GM18499 (cell line): ENCODE results near the gene PDE4D.

Source experiments
- ATAC-seq: cut with Tn5 transposase; IDR thresholded peaks from one replicate; pipeline ENCODE4 v1.9.1; 2021; ENCODE audit warnings: moderate number of reproducible peaks; ENCODE audit not compliant: insufficient read depth, unreplicated experiment

The PDE4D gene

DNA sequence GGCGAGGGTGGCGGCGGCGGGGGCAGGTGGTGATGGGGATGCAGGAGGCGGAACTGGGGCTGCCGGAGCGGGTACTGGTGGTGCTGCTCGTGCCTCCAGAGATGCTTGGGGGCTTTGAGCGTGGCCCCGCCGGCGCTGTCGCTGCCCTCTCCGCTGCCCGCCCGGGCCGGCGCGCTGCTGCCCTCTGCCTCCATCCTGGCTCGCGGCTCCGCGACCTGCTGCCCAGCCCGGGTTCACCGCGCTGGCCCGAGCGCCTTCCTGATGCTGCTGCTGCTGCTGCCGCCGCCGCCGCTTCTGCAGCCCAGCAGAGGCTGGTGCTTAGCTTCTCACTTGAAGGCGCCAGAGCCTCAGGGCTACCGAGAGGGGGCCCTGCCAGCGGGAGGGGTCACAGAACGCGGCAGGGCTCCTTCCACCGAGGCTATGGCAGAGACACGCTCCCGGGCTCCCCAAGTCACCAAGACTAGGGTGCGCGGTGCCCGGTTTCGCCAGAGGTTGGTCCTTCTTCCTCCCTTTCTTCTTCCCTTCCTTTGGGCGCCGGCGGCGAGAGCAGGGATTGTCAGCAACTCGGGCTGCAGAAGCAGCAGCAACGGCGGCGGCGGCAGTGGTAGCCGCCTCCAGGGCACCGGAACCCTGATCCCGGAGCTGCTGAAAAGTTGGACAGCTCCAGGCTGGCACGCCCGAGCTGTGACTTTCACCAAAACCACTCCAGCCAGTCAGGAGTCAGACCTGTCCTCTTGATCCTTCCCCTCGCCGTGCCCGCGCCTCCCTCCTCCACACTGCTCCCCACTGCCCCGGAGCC lies at the start of gene PDE4D:
Gene PDE4D (minus strand): TSS at position 298 of the 799 bp plus-strand sequence.
- ATAC-seq: no peak

DNA sequence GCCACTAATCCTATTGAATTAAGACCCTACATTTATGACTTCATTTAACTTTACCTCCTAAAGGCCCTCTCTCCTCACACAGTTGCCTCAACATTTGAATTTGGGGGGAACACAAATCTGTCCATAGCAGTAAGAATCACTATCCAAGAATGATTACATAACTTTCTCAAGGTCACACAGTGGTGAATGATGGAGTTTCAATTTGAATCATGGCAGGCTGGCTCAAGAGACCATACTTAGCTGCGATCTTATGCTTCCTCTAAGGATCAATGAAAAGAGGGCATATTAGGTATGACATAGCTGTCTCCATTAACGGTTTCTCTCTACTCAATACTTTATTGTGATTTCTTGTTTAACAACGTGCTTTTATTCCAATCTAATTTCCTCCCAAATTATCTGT lies 44.1 kb upstream of the PDE4D start:
- ATAC-seq: no peak

DNA sequence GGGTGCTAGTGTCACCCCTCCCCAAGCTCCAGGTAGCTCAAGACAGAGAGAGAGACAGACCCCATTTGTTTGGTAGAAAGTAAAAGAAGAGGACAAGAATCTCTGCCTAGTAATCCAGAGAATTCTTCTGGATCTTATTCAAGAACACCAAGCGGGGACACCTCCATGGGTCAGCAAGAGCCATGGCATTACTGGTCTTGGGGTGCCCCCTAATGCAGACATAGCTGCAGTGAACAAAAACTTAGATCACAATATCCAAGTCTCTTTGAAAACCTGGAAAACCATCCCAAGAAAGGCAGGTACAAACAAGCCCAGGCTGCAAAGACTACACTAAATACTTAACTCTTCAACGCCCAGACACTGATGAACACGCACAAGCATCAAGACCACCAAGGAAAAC lies 29.9 kb upstream of the PDE4D start:
- ATAC-seq: no peak

DNA sequence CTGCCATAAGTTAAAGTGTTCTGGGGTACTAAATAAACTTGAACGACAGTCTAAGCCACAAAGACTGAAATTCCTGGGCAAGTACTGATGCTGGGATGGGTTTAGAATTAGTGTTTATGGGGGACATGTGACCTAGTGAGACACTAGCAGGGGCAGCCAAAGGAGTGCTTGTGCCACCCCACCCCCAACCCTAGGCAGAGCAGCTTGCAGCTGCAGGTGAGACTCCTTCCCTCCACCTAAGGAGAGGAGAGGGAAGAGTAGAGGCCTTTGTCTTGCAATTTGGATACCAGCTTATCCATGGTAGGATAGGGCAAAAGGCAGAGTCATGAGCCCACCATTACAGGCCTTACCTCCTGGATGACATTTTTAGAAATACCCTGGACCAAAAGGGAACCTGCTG lies 28.7 kb upstream of the PDE4D start:
- no peak for ATAC-seq

GRCh38 chr5:59921816-59922215 lies 28.3 kb upstream of the PDE4D start:
- no peak for ATAC-seq

DNA sequence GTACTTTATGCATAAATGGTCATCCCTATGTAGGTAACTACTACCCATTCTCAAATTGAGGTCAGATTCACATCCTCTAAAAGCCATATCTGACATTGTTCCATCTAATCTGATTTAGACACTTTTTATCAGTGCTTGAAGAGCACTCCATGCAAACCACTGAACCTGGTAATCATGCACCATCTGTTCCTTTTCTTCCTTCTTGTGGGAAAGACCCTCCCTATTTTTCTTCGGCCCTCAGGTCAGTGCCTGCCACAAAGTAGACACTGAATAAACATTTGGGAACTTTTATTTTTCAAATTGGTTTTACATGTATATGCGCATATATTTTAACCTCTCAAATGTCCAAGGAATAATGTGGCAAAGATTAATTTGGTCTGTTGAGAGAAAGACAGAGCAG lies 26.0 kb upstream of the PDE4D start:
- no peak for ATAC-seq

DNA sequence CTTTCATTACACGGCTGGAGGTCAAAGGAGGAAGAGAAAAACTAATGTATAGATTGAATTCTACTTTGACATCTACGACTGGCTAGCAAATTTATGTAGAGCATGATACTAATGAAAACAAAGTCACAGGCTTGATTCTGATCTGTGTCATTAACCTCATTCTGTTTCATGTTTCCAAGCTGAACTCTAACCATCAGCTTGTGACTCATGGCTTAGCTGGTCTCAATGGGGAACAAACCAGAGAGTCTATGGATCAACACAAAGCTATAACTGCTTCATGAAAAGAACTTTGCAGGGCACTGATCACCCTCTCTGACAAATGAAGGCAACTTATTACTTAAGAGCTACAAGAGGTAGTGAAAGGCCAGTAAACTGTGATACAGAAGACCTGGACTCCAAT lies 23.6 kb upstream of the PDE4D start:
- no peak for ATAC-seq

DNA sequence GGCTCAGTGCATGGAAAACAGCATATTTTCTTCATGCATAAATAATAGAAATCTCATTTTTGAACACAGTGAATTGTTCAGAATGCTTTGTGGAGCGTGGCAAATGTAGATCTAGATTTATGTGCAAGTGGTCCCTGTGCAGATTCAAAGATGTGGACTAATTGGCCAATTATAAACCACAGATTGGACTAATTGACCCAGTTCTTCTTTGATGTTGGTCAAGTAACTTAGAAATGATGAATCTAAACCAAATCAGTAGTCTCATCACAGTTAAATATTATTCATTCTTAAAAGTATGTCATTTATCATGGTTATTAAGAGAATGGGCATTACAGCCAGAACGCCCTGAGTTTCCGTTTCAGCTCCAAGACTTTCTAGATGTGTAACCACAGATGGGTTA lies 11.7 kb upstream of the PDE4D start:
- no peak for ATAC-seq

- ATAC-seq: no peak
These were observed 3.5 kb upstream of the PDE4D start for GRCh38 chr5:59897075-59897474.

DNA sequence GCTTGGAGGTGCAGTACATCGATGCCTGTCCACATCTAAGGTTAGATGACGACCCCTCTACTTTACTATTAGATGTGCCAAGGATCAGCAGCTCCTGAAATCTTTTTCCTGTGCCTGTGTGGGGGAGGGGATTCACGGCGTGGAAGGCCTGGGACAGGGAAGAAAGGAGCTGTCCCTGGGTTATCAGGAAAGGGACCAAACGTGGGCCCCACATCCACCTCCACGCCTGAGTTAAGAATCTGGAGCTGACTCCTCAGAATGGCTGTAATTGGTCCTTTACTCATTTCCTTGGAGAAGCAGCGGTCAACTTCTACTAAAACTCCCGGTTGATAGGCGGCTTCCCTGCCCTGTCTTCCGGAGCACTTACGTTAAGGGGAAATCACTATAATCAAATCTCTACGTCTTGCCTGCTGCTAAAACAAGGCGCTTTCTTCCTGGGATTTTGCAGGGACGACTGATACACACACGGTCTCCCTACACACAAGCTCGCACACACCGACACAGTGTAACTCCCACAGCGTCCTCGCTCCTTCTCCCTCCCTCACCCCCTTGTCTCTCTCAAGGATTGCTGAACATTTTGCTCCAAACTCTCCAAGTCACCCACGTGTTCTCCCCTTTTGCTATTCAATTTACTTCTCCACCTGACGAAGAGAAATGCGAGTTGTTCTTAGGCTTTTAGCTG lies 1.4 kb downstream of the PDE4D start:
- ATAC-seq: no peak

DNA sequence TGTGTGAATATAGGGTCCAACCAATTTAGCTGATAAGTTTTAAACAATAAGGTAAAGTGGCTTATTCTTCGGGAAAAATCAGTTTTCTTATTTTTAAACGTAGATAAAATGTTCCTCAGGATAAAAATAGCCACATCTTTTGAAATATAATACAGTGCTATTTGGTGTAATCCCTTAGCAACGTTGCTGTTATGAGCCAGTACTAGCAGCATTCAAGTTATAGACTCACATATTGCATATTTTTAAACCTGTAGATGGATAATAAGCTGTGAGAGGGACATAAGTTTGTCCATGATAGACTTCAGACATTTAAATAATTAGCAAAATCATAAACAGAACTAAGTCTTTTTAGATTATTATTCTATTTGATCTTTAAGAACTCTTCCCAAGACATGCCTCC lies 6.3 kb downstream of the PDE4D start:
- ATAC-seq: no peak

- ATAC-seq: no peak
These were observed 18.9 kb downstream of the PDE4D start for GRCh38 chr5:59874675-59875074.

GRCh38 chr5:59873113-59873512 lies 20.4 kb downstream of the PDE4D start:
- ATAC-seq: no peak

- no peak for ATAC-seq
These were observed 26.9 kb downstream of the PDE4D start for GRCh38 chr5:59866661-59867060.

GRCh38 chr5:59864718-59865117 lies 28.8 kb downstream of the PDE4D start:
- ATAC-seq: no peak

DNA sequence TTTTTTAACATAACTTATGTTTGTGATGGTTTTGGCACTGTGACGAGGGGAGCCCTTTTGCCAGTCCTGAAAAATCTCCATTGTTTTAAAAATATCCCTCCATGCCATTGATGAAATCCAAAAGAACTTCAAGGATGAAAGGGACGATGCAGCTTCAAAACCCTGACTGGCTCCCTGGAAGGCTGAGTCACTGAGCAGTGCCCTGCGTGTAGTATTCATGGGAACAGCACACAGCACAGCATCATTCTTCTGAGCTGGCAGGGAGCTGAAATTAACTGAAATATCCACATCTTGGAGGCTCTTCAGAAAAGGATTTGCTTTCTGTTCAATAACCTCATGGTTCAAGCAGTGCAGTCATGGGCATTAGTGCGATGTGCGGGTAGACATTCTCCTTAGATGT lies 29.7 kb downstream of the PDE4D start:
- no peak for ATAC-seq

DNA sequence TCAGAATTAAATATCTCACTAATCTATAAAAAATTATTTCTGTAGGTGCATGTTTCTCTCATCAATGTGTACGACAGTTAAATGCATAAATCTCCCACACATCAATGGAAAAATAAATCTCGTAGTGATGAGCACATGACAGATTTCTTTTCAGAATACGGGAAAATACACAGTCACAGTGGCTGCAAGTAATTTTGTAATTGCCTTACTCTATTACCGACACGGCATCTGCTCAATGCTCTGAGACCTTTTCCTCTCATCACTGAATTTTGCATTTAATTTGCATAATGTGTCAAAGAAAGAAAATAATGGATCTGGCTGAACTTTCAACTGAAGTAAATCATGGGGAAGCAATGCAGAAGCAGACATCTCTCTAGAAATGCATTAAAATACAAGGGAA lies 37.2 kb downstream of the PDE4D start:
- ATAC-seq: no peak

- ATAC-seq: no peak
These were observed 42.8 kb downstream of the PDE4D start for GRCh38 chr5:59850766-59851165.

GRCh38 chr5:59847586-59847985 lies 45.9 kb downstream of the PDE4D start:
- no peak for ATAC-seq

GRCh38 chr5:59845730-59846129 lies 47.8 kb downstream of the PDE4D start:
- no peak for ATAC-seq

GRCh38 chr5:59843511-59844213 lies 49.9 kb downstream of the PDE4D start:
- ATAC-seq: no peak
